ENCODE measurements around the gene SETX.
"Not testable (repeated sequence)": the region's sequence is repeated elsewhere in the genome, so short reads cannot be mapped to it uniquely, and the experiment has no call there.

The SETX gene, protein sequence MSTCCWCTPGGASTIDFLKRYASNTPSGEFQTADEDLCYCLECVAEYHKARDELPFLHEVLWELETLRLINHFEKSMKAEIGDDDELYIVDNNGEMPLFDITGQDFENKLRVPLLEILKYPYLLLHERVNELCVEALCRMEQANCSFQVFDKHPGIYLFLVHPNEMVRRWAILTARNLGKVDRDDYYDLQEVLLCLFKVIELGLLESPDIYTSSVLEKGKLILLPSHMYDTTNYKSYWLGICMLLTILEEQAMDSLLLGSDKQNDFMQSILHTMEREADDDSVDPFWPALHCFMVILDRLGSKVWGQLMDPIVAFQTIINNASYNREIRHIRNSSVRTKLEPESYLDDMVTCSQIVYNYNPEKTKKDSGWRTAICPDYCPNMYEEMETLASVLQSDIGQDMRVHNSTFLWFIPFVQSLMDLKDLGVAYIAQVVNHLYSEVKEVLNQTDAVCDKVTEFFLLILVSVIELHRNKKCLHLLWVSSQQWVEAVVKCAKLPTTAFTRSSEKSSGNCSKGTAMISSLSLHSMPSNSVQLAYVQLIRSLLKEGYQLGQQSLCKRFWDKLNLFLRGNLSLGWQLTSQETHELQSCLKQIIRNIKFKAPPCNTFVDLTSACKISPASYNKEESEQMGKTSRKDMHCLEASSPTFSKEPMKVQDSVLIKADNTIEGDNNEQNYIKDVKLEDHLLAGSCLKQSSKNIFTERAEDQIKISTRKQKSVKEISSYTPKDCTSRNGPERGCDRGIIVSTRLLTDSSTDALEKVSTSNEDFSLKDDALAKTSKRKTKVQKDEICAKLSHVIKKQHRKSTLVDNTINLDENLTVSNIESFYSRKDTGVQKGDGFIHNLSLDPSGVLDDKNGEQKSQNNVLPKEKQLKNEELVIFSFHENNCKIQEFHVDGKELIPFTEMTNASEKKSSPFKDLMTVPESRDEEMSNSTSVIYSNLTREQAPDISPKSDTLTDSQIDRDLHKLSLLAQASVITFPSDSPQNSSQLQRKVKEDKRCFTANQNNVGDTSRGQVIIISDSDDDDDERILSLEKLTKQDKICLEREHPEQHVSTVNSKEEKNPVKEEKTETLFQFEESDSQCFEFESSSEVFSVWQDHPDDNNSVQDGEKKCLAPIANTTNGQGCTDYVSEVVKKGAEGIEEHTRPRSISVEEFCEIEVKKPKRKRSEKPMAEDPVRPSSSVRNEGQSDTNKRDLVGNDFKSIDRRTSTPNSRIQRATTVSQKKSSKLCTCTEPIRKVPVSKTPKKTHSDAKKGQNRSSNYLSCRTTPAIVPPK (N-terminal part only)

DNA sequence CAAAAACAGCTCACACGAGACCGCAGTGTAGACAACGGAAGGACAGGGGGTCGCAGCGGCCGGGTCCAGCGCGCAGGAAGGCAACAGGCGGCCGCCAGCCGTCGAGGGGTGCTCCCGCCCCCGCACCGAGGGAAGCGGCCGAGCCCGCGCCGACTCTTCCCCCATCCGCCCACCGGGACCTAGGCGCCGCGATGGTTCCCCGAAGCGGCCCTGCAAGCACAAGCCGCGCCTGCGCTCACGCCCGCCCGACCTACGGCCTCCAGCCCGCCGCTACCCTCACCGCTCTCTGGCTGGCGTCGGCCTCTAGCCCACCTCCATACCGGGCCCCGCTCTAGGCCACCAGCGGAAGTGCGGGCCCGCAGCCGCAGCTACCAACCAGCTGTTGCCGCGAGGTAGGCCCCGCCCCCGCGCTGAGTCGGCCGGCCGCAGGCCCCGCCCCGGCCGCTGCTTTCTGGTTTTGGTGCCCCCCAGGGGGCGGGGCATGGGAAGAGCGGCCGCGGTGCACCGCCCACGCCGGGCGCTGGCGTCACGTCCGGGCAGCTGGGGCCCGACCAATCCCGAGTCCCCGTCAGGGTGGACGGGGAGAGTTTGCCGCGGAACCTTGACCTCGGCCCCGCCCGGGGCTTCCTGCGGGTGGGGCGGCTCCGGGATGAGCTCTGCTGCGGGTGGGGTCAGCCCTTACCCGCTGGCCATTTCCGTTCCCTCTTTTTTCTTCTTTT is at the start of gene SETX:
Gene SETX, minus strand, starts transcription at position 350 of the 719 bp plus-strand sequence. CDS start 5,558 bp downstream, outside the sequence.
- peak; percentile 90 for DNase-seq

DNA sequence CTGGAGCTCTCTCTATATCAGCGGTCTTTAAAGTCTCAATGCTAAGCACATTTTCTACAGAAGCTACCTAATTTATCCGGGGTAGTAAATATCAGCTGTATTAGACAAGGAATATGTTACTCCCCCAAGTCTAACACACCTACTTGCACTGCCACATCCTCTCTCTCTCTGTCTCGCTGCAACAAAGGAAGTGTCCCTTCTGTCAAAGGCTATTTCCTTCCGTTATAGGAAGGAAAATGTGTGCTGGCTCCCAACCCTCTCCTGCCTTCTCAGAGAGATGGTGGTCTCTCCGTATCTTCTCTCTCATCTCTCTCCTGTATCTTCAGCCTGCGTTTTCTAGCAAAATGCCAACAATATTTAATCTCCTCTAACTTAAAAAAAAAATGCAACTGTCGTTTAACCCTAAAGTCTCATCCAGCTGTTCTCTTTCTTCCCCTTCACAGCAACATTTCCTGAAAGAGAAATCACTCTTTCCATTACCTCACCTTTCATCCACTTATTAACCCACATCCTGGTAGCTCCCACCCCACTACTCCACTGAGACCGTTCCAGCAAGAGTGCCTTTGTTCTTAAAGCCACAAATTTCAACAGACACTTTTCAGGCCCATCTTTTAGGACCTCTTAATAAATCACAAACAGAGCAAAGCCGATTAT is 49.6 kb upstream of the SETX start:
- DNase-seq = no peak

DNA sequence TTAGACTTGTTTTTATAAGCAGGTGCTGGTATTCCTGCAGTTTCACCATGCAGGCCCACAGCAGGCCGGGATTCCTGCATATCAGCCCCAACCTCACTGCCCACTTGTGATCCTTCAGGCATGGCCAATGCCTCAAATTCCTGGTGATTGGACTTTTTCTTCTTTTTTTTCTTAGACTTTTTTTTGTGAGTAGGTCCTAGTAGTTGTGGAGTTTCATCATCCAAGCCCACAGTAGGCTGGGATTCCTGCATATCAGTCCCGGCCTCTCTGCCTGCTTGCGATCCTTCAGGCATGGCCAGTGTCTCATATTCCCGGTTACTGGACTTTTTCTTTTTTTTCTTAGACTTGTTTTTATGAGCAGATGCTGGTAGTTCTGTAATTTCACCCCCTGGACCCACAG is 47.0 kb upstream of the SETX start:
- no peak for DNase-seq

DNA sequence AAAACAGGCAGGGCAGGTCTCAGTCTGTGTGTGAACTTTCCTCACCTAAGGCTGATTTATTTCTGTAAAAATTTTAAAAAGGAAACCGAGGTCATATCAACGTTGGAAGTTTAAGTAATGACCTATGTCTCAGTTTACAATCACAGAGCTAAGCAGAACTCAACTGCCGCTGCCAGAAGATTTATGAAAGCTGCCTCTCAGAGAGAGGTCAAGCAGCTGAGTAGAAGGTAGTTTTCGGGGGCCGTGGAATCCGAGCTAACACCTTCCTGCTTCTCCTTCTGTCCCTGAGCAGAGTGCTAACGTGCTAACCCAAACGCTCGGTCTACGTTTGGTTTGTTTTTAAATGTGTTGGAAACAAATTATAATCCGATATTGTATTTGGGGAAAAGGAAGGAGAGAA is 40.8 kb upstream of the SETX start:
- DNase-seq = no peak

DNA sequence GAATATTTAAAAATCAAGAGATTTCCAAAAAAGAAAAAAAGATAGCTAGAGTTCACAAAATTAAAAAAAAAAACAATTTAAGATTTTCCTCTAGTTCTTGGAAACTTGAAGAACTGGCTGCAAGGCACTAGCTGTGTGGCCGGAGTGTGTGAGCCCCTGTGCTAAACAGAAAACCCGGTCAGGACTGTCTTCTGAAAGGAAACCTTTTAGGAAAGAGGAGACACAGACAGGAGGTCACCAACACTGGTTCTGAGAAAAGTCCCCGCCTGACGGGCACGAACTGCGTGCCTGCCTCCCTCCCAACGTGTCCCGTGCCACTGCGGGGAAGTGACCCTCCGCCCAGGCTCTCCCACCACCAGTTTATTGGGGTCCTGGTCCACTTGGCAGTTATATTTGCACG is 36.7 kb upstream of the SETX start:
- DNase-seq = no peak

DNA sequence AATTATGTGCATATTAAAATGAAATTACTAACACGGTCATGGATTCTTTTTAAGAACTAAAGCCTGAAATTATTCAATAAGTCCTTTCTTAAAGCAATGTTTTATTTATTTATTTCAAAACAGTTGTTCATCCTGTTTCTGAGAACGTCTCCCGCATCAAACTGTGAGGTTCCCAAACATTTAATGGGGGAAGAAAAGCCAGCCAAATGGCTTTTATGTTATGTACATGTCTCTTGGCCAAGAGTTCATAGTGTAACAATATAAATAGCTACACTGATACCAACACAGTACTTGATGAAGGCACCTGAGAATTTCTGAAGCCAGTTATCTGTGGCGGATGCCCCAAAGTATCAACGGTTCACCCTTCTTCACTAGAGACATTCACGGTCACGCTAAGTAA is 36.2 kb upstream of the SETX start:
- no peak for DNase-seq

DNA sequence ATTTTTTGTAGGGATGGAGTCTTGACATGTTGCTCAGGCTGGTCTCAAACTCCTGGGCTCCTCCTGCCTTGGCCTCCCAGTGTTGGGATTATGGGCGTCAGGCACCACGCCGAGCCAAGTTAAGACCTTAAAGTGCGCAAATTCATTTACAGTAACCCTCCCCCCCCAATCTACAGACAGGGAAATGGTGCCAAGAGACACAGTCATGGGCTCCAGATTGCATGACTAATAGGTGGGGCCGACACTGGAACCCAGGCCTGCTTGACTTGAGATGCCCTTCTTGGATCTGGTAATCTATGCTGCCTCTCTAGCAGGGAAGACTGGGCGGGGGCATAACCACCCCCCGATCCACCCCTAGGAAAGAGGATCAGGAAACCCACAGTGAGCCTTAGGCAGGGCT is 32.3 kb upstream of the SETX start:
- no peak for DNase-seq

DNA sequence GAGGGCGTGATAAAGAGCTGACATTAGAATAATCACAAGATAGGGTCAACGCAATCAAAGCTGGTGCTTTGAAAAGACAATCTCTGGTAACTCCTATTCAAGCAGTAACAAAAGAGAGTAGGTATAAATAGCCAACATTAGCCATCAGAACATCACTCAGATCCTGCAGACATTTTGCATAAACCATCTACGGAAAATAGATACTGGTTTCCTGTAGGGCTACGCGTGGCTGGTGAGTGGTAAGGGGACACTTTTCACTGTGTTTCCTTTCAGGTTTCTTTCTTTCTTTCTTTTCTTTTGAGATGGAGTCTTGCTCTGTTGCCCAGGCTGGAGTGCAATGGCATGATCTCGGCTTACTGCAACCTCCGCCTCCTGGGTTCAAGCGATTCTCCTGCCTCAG is 29.6 kb upstream of the SETX start:
- DNase-seq = no peak

DNA sequence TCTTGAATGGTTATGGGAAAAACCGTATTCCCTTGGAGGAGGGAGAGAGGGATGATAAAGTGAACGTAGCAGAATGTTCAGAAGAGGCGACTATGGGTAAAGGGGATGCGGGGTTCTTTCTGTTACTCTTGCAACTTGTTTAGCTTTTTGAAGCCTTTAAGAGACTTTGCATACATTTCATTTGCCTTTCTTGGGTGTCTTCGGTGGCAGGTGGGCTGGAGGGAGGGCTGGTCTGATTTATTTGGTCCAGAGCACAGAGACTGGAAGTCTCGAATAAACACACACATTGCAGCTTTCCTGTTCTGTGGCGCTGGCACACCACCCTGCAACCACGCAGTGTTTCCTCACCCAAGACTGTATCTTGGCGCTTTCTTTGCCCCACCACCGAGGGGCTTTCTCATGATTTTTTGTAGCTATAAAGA is 28.7 kb upstream of the SETX start:
- no peak for DNase-seq

DNA sequence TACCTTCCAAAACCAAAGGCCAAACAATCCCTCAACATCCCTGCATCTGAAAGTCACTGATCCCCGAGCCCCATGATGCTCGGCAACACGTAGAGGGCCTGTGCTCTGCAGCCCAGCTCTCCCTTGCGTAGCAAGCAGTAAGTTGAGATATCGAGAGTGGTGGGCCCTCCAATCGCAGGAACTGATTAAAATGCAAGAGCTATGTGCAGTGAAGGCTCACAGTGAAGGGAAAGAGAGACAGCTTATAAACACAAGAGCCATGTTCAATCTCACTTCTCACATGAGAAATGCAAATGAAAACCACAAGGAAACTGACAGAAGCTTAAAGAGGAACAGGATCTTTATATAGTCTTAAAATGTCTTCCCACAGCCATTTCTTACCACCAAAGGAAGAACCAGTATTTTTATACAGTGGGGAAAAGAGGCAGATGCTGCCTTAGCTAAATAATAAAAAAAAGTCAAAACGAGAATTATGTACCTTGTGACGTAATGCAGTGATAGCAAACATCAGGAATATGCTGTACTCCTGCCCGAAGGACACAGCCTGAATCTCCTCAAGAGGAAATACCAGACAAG is 27.3 kb upstream of the SETX start:
- DNase-seq = no peak

DNA sequence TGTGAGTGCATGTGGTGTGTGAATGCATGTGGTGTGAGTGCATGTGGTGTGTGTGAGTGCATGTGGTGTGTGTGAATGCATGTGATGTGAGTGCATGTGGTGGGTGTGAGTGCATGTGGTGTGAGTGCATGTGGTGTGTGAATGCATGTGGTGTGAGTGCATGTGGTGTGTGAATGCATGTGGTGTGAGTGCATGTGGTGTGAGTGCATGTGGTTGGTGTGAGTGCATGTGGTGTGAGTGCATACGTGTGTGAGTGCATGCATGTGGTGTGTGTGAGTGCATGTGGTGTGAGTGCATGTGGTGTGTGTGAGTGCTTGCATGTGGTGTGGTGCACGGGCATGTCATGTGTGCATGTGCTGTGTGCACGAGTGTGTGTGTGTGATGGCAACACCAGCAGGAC is 23.6 kb upstream of the SETX start:
- DNase-seq = not testable (repeated sequence)

DNA sequence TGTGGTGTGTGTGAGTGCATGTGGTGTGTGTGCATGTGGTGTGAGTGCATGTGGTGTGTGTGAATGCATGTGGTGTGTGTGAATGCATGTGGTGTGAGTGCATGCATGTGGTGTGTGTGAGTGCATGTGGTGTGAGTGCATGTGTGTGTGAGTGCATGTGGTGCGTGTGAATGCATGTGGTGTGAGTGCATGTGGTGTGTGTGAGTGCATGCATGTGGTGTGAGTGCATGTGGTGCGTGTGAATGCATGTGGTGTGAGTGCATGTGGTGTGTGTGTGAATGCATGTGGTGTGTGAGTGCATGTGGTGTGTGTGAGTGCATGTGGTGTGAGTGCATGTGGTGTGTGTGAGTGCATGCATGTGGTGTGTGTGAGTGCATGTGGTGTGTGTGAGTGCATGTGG is 23.0 kb upstream of the SETX start:
- not testable (repeated sequence) for DNase-seq

DNA sequence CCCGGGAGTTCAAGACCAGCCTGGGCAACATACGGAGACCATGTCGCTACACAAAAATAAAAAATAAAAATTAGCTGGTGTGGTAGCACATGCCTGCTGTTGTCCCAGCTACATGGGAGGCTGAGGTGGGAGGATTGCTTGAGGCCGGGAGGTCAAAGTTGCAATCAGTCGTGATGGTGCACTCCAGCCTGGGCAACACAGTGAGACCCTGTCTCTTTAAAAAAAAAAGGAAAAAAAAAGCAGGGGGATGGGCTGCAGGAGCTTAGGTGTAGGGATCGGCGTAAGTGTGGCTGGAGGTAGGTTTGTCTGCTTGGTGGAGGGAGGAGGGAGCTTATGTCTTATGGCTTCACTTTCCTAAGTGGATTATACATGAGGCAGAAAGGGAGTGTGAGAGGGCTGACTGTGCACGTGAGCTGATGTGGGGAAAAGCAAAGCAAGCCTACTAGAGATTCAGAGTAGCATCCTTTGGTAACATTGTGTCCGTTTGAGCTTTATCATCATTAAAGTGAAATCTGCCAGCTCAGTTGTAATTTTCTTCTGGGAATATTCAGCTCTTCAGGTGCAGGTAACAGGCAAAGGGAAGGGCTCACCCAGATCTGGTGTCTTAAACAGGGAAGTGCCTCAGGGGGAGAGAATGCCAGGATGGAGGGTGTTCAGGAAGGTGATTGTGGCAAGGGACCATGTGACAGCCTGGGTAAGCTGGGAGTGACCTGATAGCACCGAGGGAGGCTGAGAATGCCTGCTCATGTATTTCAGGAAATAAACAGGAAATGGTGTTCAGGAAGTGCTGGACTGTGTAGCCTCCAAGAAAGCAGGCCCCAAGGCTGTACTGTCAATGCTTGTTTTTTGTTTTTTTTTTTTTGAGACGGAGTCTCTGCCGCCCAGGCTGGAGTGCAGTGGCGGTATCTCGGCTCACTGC is 17.6 kb upstream of the SETX start:
- DNase-seq = no peak

DNA sequence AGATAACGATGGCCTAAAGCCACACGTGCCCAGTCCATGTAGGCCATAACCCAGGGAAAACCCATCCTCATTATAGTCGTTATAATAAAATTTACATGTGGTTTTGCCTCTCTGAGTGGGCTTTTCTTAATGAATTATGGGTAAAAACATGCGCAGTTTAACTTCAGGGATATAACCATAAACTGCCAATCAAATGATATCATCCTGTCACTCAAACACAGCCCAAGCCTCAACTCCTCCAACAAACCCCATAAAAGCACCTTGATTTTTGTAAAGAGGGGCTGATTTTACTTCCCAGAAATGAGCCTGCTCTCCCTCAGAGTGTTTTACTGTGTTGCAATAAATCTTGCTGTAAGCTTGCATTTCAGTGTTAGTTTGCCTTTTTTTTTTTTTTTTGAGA is 15.8 kb upstream of the SETX start:
- no peak for DNase-seq

DNA sequence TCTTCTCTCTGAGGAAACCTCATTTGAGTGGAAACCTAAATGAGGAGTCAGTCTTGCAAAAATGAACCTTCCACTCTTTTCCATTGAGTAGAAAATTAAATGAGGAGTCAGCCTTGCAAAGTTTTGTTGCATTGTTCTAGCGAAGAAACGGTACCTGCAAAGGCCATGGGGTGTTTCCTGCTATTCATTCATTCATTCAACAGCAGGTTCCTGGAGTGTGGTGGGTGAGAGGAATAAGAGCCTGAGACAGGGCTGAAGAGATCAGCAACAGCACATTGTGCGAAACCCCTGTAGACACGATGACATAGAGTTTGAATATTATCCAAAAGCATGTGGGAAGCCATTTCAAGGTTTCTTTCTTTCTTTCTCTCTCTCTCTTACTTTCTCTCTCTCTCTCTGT is 14.6 kb upstream of the SETX start:
- DNase-seq = no peak

DNA sequence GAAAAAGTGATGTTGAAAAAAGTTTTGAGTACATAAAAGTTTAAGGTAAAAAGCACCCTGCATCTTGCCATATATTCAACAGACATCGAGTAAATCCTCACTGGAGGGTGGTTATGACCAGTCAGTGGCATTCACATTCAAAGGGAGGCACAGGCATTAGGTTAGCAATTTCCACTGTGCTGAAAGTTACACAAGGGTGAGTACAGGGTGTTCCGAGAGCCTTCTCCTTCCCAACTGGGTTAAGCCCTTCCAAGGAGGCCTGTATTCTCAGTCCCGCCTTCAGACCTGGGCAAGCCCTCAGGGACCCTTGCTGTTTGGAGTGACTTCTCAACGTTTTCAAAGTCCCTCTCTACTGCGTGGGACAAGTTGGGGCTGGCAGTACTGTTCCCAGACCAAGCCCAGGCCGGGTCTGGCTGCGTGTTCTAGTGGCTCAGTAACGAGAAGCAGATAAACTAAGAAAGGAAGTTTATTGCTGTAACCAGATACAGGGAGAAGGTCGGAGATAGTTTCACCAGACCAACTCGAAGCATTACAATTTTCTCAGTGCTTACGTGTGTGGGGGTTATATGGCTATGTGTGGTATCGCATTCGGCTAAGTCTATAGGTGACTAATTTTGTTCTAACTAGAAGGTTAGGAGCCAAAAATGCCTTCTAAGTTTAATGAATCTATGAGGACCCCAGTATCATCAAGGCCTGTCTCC is 13.0 kb upstream of the SETX start:
- DNase-seq = no peak

DNA sequence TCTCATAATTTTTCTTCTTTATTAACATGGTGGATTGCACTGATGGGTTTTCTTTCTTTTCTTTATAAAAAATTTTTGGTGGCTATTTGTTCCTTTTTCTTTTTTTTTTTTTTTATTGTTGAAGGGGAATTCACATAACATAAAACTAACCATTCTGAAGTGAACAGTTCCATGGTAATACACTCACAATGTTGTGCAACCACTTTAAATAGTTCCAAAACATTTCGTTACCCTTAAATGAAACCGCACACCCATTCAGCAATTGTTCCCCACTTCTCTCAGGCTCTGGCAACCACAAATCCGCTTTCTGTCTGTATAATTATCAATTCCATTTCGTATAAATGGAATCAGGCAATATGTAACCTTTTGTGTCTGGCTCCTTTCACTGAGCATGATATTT is 11.7 kb upstream of the SETX start:
- DNase-seq = peak; percentile 3

DNA sequence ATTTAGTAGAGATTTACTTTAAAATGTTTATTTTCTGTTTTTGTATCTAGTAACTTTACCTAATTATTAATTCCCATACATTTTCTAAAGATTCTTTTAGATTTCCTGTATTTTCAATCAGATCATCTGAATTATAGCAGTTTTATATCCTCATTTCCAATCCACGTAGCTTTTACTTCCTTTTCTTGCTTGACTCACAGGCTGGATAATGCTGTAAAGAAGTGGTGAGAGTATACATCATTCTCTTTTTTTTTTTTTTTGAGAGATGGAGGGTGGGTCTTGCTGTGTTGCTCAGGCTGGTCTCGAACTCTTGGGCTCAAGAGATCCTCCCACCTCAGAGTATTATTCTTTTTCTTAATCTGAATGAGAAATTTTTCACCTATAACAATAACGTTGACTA is 11.2 kb upstream of the SETX start:
- DNase-seq = no peak

DNA sequence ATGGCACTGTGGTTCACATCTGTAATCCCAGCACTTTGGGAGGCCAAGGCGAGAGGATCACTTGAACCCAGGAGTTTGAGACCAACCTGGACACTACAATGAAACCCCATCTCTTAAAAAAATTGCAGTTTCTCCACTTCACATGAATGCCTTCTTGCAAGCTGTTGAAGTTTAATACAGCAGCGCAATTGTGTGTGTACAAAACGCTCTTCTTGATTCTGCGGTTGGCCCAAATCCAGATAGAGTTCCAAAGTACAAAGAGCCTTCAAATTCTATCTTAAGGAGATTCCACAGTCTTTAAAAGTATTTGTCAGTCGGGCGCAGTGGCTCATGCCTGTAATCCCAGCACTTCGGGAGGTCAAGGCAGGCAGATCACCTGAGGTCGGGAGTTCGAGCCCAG is 9.3 kb upstream of the SETX start:
- DNase-seq = no peak

DNA sequence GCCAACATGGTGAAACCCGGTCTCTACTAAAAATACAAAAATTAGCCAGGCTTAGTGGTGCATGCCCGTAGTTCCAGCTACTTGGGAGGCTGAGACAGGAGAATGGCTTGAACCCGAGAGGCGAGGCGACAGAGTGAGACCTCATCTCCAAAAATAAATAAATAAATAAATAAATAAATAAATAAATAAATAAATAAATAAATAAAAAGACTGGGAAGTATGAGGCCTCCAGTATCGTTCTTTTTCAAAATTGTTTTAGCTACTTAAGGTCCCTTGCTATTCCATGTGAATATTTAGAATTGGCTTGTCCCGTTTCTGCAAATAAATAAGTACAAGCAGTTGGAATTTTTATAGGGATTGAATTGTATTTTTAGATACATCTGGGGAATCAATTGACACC is 3.0 kb upstream of the SETX start:
- DNase-seq = no peak
